ENCODE results near the gene OR1I1.

Gene OR1I1

GRCh38 chr19:15116856-15117255 lies 34.8 kb downstream of the OR1I1 start:
- ChIA-PET POLR2A (interaction anchor here (2.5 kb wide), 1 partner anchor 8 kb away, joined by 17 read pairs; a partner anchor contains a TSS), CTCF (no interaction called here)
- TF ChIP-seq PKNOX1 (IDR thresholded peaks at IDR 0.05) = no peak
- TF ChIP-seq FOXK2 (IDR thresholded peaks at IDR 0.05) = no peak
- TF ChIP-seq LEF1 (IDR thresholded peaks at IDR 0.05; ENCODE audit: borderline replicate concordance) = no peak
- TF ChIP-seq CTBP1 (IDR thresholded peaks at IDR 0.05; ENCODE audit: borderline replicate concordance) = no peak
- no peak for TF ChIP-seq ARNT (IDR thresholded peaks at IDR 0.05)
- no peak for TF ChIP-seq ZNF384 (IDR thresholded peaks at IDR 0.05)
- no peak for TF ChIP-seq SUZ12 (IDR thresholded peaks at IDR 0.05)
- no peak for TF ChIP-seq FOXA1 (IDR thresholded peaks at IDR 0.05)
- no peak for TF ChIP-seq TARDBP (IDR thresholded peaks at IDR 0.05)
- no peak for TF ChIP-seq ELF4 (IDR thresholded peaks at IDR 0.05)
- TF ChIP-seq L3MBTL2 (conservative IDR thresholded peaks at IDR 0.05) = no peak
- no peak for TF ChIP-seq NFRKB (IDR thresholded peaks at IDR 0.05)
- TF ChIP-seq SP1 (IDR thresholded peaks at IDR 0.05) = no peak
- TF ChIP-seq FOXM1 (IDR thresholded peaks at IDR 0.05; ENCODE audit: borderline replicate concordance) = no peak
- TF ChIP-seq HDGF (IDR thresholded peaks at IDR 0.05; ENCODE audit: borderline replicate concordance) = no peak
- no peak for TF ChIP-seq BHLHE40 (IDR thresholded peaks at IDR 0.05; ENCODE audit: borderline replicate concordance)
- no peak for DNase-seq (ENCODE audit: extremely low spot score)

GRCh38 chr19:15118248-15118647 lies 36.2 kb downstream of the OR1I1 start:
- CTCF ChIA-PET = no interaction called here
- no peak for DNase-seq (ENCODE audit: extremely low spot score)
- TF ChIP-seq ELF4 (IDR thresholded peaks at IDR 0.05) (no peak), FOXA1 (IDR thresholded peaks at IDR 0.05) (no peak), TARDBP (IDR thresholded peaks at IDR 0.05) (no peak)
- POLR2A ChIA-PET = no interaction called here

- ChIA-PET CTCF (no interaction called here), POLR2A (no interaction called here)
- TF ChIP-seq SUZ12 (IDR thresholded peaks at IDR 0.05) (no peak), TARDBP (IDR thresholded peaks at IDR 0.05) (no peak)
- DNase-seq (ENCODE audit: extremely low spot score) = no peak
Observed at GRCh38 chr19:15118789-15119494, 36.9 kb downstream of the OR1I1 start.

- CTCF ChIA-PET = interaction anchor here (0.7 kb wide), 1 partner anchor 12 kb away, joined by 3 read pairs; no protein-coding TSS in a partner anchor
- TF ChIP-seq ELF4 (IDR thresholded peaks at IDR 0.05) = no peak
- no peak for TF ChIP-seq BHLHE40 (IDR thresholded peaks at IDR 0.05; ENCODE audit: borderline replicate concordance)
- no peak for TF ChIP-seq CTBP1 (IDR thresholded peaks at IDR 0.05; ENCODE audit: borderline replicate concordance)
- TF ChIP-seq SUZ12 (IDR thresholded peaks at IDR 0.05) = no peak
- no peak for TF ChIP-seq PKNOX1 (IDR thresholded peaks at IDR 0.05)
- no peak for TF ChIP-seq HDGF (IDR thresholded peaks at IDR 0.05; ENCODE audit: borderline replicate concordance)
- no peak for TF ChIP-seq FOXM1 (IDR thresholded peaks at IDR 0.05; ENCODE audit: borderline replicate concordance)
- no peak for TF ChIP-seq FOXK2 (IDR thresholded peaks at IDR 0.05)
- TF ChIP-seq LEF1 (IDR thresholded peaks at IDR 0.05; ENCODE audit: borderline replicate concordance) = no peak
- TF ChIP-seq SP1 (IDR thresholded peaks at IDR 0.05) = no peak
- no peak for TF ChIP-seq ZNF384 (IDR thresholded peaks at IDR 0.05)
- POLR2A ChIA-PET = no interaction called here
- DNase-seq (ENCODE audit: extremely low spot score) = no peak
Observed at GRCh38 chr19:15120135-15121026, 38.4 kb downstream of the OR1I1 start.

- no peak for DNase-seq (ENCODE audit: extremely low spot score)
- CTCF ChIA-PET = no interaction called here
- TF ChIP-seq ARNT (IDR thresholded peaks at IDR 0.05) (no peak), LEF1 (IDR thresholded peaks at IDR 0.05; ENCODE audit: borderline replicate concordance) (no peak), SUZ12 (IDR thresholded peaks at IDR 0.05) (no peak), NFRKB (IDR thresholded peaks at IDR 0.05) (no peak), PKNOX1 (IDR thresholded peaks at IDR 0.05) (no peak), TARDBP (IDR thresholded peaks at IDR 0.05) (no peak), SP1 (IDR thresholded peaks at IDR 0.05) (no peak), CTBP1 (IDR thresholded peaks at IDR 0.05; ENCODE audit: borderline replicate concordance) (no peak)
- POLR2A ChIA-PET = no interaction called here
Observed at GRCh38 chr19:15122331-15123030, 40.5 kb downstream of the OR1I1 start.

Measured in HEK293T (cell line).